NT2/D1 (cell line): ENCODE data around the gene XYLT1.

Experiments used
- SUZ12 ChIP-seq: IDR thresholded peaks from 2 replicates; pipeline ENCODE4 v1.6.1; 2011; ENCODE audit not compliant: insufficient read length, insufficient read depth; ENCODE audit errors: extremely low read depth
- ZNF274 ChIP-seq: IDR thresholded peaks from 2 replicates; pipeline ENCODE4 v1.6.1; 2011; ENCODE audit warnings: mild to moderate bottlenecking, low read depth, low read length

DNA sequence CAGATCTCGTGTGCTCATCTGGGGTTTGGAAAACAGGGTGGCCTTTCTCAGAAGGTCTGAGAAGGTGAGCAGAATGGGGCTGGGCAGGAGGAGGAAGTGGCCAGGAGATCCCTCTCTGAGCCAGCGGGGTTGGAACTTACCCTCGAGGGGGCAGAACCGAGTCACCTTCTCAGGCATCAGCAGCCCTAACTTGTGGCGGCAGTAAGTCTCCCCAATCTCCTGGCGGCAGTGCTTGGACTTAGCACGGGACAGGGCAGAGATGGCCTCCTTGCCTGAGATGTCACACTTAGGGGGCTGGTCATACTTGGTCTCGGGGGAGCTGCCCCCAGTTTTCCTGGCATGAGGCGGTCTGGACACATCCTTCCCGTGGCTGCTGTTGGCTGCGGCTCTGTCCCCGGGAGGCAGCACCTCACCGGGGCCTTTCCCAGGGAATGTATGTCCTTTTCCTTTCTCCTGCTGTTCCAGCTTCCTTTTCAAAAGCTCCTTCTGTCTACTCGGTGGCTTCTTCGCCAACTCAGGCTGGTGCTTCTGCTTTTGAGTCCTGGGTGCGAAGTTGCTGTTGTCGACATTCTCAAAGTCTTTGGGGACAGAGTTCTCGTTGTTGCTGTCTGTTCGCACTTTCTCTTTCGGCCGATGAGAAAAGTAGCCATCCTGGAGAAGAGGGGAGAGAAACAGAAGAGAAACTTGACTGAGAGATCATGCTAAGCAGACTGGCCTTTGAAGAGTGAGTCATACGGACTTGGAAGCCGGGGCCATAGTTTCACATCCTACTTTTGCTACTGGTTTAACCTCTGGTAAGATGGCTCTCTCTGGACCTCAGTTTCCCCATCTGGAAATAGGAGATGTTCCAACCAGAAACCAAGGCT lies 211.7 kb downstream of the XYLT1 start:
- TF ChIP-seq ZNF274 (no peak), SUZ12 (no peak)
